Tibial nerve (tissue), 4 donors: ENCODE data around the gene RAPH1.

ENCODE experiments used
- EP300 ChIP-seq, 2 donors: sonication (generic); formaldehyde crosslinking; IDR thresholded peaks; one replicate each; pipeline ENCODE4 v1.6.1; 2017; ENCODE audit warnings: antibody characterized with exemption in 2 of 2, mild to moderate bottlenecking in 1 of 2
- TF ChIP-seq, protein P1 (sequence below), 5 experiments: fragments of 200-600 bp in 3 of 5; fragments of 450-650 bp in 2 of 5; sonication (generic) in 3 of 5; IDR thresholded peaks; one replicate each; pipeline ENCODE4 v1.5.1; 2016 to 2019; ENCODE audit warnings: antibody characterized with exemption in 5 of 5, mild to moderate bottlenecking in 3 of 5, moderate library complexity in 2 of 5

DNA sequence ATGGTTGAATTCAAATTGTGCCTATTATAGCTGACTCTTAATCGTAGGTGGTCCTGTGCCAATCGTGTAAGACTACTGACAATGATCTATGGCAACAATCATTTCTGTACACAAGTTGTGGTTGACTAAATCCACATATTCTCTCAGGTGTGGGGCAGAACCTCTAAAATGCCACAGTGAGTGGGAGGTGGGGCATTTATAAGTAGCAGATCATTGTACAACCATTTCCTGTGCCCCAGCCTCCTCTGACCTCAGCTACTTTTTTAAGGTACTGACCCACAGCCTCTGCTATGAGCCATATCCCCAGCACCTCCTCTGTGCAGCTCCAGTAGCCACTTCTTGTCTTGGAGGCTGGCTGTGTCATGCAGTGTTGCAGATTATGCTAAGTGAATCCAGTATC, 48.6 kb upstream of the RAPH1 start:
- TF ChIP-seq, protein P1, sequence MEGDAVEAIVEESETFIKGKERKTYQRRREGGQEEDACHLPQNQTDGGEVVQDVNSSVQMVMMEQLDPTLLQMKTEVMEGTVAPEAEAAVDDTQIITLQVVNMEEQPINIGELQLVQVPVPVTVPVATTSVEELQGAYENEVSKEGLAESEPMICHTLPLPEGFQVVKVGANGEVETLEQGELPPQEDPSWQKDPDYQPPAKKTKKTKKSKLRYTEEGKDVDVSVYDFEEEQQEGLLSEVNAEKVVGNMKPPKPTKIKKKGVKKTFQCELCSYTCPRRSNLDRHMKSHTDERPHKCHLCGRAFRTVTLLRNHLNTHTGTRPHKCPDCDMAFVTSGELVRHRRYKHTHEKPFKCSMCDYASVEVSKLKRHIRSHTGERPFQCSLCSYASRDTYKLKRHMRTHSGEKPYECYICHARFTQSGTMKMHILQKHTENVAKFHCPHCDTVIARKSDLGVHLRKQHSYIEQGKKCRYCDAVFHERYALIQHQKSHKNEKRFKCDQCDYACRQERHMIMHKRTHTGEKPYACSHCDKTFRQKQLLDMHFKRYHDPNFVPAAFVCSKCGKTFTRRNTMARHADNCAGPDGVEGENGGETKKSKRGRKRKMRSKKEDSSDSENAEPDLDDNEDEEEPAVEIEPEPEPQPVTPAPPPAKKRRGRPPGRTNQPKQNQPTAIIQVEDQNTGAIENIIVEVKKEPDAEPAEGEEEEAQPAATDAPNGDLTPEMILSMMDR (IDR thresholded peaks at IDR 0.05), result no peak
- TF ChIP-seq EP300 (IDR thresholded peaks at IDR 0.05), result no peak
